NCI-H1694 (cell line): Measurements from ENCODE around the gene AATK.

Source experiments
- DNase-seq: peaks from one replicate; lab custom pipeline; 2025; lab: John Stamatoyannopoulos, UW

AATK gene

DNA sequence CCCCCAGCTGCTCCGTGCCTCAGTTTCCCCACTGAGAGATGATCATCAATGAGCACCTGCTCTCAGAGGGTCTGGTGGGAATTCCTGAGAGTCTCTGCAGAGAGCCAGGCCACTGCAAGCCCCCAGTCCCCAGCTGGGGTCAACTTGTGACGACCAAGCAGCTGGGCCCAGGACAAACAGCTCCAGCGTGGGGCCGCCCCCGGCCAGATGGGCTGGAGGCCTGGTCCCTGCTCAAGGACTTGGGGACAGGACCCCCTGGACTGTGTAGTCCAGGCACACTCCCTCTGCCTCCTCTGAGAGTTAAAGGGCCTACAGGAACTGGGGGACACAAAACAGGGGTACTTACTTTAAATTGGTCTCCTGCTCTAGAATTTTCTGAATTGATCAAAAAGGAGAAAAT, 16.6 kb upstream of the AATK start:
- DNase-seq, result no peak

DNA sequence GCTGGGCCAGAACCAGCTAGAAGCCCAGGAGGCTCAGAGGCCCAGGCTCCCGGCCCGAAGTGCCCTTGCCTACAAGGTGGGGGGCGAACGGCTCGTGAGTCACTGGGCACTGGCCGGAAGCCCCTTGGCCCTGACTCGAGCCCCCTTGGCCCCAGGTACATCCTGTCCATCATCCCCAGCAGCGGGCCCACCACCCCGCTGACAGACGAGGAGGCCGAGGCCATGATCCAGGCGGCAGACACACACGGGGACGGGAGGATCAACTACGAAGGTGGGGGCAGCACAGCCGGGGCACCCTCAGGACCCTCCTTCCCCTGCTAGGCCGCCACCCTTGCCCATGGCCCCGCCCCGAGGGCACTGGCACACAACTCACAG, 15.8 kb upstream of the AATK start:
- no peak for DNase-seq

DNA sequence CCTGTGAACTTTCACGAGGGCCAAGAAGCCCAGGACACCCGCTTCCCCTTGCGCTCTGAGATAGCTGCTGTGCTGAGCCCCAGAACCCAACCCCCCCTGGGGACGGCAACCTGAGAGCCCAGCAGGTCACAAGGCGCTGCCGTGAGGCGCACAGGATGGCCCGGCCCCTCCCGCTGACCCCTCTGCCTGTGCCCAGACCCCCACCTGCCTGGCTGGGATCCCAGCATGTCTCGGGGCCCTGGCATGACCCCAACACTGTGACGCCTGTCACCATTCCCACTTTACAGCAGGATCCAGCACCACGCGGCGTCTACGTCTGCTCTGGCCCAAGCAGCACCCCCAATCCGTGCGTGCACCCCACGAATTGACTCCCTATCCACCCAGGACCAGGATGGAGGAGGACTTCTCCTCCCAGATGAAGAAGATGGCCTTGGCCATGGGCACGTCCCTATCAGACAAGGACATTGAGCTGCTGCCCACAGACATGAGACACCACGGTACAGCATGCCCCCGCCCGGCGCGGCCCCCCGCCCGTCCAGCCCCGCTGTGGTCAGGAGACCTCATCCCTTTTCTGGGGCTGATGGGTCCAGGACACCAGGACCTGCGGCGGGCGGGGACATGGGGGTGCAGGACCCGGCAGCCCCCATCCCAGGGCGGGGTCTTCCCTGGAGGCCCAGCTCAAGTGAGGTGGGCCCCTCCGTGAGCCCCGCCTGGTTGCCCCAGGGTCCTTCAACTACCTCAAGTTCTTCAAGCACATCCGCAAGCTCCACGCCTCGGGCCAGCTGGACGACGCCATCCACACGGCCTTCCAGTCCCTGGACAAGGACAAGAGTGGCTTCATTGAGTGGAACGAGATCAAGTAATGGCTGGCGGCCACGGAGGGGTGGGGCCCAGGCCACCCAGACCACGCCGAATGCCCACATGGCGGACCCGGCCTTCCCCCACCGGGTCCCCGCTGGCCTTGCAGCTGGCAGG, 15.1 kb upstream of the AATK start:
- no peak for DNase-seq

DNA sequence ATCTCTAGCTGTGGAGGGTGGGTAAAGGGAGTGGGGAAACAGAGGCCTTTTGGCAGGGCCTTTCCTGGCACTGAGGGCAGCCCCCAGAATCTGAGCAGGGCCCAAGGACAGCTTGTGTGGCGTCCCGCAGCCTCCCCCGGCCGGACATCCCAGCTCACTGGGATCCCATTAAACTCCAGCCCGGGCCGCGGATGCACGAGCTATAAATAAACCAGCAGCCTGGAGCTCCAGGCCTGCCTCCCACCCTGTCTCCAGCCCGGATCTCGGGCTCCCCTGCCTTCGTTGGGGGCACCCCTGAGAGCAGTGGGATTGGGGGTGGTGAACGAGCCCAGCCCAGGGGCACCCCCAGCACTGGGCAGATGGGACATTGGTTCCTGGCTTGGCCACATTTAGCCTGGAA, 13.8 kb upstream of the AATK start:
- DNase-seq, result no peak

DNA sequence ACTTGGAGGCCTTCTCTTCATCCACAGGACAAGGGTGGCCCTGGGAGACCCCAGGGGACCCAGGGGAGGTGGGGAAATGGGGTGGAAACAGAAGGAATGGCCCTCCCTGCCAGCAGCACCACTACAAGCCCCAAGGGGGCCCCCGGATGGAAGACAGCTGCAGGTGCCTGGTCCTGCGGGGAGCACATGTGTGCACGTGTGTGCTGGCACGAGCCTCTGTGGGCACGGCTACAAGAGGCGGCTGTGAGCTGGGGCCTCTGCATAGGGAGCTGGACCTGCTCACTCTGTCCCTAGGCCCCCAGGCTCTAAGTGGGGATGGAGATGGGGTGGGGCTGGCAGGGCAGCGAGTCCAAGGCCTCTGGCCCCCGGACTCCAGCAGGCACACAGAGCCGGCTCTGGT, 13.2 kb upstream of the AATK start:
- no peak for DNase-seq

DNA sequence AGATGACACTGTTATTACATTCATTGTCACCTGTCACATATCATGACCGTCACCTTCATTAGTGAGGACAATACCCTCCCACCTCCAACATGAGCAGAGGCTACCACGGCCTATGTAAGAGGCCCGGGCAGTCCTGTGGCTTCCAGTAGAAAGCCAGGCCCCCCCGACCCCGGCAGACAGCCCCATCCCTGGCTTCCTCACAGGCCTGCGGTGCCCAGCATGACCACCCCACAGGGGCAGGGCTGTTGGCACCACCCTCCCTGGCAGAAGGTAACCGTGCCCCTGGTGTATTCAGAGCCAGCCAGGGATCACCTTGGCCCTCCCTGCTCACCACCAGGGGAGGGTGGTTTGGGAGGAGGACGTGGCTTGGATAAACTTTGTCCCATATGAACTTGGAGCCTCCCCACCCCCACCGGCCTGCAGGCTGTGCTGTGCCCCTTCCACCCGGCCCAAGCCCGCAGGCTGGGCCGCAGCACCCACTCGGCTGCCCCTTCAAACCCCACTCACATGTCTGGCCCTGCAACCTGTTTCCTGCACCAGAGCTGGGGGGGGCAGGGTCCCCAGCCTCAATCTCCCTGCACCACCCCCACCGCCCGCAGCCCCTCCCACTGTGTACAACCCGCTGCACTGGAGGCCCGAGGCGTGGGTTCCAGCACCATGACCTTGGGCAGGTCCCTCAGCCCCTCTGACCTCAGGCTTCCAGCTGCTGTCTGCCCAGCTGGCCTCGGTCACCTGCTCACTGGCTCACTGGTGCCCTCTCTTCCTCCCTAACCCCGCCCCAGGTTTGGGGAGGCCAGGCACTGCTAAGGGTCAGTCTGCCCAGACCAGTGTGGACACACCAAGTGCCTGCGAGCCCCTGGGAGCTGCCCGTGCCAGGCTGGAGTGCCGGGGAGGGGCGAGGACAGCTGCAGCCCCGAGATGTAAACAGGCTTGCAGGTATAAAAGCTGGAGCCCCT, 12.4 kb upstream of the AATK start:
- no peak for DNase-seq

DNA sequence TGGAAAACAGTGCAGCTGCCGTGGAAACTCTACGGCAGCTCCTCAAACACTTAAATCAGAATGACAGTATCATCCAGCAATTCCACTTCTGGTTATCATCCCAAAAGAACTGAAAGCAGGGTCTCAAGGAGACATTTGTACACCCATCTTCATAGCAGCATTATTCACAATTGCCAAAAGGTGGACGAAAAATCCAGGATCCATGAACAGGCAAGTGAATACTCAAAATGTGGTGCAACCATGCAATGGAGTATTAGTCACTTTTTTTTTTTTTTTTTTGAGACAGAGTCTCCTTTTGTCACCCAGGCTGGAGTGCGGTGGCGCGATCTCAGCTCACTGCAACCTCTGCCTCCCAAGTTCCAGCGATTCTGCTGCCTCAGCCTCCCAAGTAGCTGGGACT, 10.6 kb upstream of the AATK start:
- no peak for DNase-seq

DNA sequence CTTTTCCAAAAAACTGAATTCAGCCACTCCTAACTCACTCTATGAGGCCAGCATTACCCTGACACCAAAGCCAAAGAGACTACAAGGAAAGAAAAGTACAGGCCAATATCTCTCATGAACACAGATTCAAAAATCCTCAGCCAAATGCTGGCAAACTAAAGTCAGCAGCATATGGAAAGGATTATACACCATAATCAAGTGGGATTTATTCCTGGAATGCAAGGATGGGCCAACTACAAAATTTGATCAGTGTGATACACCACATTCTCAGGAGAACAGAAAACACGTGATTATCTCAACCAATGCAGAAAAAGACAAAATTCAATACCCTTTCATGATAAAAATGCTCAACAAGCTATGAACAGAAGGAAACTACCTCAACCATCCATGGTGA, 7.7 kb upstream of the AATK start:
- no peak for DNase-seq

DNA sequence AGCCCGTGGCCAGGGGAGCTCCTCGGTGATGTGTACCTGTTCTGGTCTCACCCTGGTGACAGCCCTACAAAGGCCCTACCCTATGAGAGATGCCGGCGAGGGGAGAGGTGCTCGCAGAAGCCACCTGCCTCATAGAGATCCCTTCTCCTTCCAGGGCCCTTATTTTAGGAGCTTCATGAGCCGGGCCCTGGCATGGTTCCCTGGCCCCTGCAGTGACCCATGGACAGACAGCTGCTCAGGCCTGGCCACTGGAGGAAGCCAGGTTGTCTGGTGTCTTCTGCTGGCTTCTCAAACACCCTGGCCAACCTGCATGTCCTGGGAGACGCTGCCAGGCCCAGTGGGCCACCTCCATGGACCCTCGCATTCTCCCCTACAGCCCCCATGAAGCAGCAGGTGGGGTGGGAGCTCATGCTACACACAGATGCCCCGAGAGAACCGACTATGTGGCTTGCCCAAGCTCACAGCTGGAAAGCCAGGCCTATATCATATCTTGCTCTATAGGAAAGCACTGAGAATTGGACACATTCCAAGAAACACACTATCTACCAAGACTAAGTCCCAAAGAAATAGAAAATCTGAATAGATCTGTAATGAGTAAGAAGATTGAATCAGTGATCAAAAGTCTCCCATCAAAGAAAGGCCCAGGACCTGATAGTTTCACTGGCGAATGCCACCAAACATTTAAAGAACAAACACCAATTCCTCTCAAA, 7.2 kb upstream of the AATK start:
- no peak for DNase-seq

DNA sequence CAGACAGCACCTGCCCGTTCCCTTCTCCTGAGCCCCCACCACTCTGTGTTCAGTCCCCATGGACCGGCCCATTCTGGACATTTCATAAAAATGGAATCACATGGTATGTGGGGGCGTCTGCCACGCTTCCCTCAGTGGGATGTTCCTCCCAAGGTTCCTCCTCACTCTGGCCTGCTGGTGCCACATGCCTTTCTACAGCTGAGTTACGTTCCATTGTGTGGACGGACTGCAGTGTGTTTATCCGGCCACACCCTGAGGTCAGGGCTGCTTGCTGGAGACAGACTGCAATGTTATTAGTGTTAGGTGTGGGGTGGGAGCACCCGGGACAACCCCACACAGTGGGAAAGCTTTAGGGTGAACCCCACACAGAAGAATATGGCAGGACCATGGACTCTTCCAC, 5.9 kb upstream of the AATK start:
- no peak for DNase-seq

DNA sequence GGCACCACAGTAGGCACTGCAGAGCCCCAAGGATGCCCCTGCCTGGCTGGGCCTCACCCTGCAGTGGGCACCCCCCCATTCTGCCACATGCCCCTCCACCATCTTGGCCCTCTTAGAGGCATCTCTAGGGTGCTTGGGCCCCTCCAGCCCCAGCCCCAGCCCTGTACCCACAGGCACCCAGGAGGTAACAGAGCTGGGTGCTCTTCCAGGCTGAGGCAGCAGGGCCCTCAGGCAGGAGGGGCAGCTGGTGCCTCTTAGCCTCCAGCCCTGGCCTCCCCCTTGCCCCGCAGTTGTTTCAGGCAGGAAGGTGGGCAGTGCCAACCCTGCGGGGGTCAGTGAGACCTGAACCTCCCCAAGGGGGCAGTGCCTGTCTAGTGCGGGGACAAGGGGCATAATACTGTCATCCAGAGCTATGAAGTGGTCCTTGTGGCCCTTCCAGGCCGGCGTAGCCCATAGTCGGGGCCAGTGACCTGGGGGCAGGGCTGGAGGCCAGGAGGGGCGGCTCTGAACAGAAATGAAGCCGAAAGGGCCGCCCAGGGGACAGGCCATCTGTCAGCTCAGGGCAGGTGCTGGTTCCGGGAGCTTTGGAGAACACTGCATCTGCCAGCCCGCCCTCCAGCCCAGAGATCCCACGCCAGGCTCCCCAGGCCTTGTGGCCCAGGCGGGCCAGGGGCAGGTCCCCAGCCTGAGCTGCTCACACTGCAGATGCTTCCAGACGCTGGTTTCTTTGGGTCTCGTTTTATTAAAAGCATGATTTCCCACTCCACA, 4.9 kb upstream of the AATK start:
- no peak for DNase-seq

DNA sequence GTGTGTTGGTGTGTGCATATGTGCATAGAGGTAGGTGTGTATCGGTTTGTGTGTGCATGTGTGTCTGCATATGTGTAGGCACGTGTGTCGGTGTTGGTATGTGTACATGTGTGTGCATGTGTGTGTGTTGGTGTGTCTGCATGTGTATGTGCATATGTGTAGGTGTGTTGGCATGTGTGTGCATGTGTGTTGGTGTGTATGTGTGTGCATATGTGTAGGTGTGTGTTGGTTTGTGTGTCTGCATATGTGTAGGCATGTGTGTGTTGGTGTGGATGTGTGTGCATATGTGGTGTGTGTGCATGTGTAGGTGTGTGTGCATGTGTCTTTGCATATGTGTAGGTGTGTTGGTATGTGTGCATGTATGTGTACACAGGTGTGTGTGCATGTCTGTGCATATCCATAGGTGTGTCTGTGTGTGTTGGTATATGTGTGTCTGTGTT, 3.9 kb upstream of the AATK start:
- no peak for DNase-seq

DNA sequence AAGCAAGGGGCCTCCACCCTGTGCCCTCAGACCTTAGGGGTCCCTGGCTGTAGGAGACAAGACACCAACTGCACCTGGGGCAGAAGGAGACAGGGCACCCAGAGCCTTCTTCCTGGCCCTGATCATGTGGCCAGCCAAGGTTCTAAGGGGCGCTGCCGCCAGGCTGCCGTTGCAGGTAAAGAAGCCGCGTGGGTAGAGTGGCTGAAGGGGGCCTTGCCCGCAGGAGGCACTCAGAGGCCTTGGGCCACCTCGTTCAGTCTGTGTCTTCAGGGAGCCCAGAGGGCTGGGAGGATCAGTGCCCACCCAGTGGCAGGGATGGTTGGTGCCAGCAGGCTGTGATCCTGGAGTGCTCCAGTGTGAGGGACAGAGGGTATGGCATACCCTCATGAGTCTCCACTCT, 1.6 kb upstream of the AATK start:
- no peak for DNase-seq

DNA sequence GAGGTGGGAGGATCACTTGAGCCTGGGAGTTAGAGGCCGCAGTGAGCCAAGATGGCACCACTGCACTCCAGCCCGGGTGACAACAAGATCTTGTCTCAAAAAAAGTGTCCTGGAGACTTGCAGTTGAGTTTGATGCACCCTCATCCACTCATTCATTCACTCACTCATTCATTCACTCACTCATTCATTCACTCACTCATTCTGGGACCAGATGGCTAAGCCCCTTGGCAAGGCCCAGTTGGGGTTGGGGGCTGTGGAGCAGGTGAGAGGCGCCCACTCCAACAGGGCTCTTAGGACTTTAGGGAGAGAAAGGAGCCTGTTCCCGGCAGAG, 1.1 kb upstream of the AATK start:
- DNase-seq, result no peak

DNA sequence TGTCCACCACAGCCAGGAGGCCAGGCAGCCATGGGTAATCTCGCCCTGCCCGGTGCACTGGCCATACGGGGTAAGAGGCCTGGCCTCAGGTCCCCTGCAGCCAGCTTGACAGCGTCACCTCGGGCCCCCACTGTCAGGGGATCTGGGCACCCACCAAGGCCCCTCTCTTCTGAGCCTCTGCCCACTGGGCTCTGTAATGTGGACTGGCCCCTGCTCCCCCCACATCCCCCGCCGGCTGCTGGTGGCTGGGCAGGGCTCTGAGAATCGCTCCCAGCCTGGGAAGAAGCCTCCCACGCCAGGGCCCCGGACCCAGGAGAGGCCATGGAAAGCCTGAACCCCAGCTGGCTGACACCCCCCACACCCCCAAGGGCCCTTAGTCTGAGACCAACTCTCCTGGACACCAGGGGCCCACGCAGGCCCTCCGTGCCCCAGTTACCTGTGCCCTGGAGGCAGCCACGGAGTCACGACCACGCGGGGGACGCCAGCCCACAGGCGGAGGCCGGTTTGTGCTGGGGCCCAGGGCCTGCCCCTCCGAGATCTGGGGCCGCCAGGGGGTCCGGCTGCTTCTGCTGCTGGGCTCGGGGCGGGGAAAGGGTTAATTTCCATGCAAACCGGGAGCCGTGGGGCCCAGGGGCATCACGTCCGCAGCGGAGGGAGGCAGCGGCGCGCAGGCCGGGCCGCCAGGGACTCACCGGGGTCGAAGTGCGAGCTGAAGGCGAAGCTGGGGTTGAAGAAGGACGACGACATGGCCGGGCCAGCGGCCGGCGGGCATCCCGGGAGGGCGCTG, 582 bp downstream of the AATK start, which contains the start of gene PVALEF:
Gene PVALEF, plus strand, starts transcription at position 262 of the 787 bp plus-strand sequence. CDS start 15,720 bp downstream, outside the sequence.
- no peak for DNase-seq

DNA sequence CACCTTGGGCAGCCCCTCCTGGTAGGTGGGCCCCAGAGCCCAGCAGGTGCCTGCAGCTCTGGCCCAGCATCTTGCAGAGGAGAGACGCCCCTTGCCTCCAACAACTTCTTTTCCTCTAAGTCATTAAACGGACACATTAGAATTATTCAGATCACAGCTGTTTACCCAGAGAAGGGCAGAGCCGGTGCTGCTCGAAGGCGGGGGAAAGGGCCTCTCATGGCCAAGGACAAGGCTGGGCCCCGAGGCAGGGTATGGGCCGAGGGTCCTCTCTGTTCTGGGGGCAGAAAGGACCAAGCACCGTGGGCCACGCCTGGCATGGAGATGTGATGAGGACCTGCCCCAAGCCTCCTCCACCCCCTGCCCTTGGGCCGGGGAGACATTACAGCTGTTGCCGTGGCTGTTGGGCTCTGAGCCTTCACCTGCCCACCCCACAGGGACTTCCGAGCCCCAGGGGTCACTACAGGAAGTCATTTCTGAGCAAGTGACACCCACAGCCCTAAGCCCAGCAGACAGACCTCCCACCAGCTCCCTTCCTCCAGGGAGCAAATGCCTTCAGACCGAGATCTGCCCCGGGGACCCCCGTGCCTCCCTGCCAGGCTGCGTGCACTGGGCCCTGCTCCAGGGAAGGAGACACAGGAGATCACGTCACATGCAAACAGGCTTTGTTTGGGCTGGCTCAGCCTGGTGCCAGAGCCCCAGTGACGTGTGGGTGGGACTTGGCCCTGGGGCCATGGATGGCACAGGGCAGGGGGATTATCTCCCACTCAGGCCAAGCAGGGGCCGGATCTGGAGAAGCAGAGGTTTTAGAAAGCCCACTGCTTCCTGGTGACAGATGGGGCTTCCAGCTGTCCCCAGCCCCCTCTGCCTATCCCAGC, 1.4 kb downstream of the AATK start:
- DNase-seq, result peak; percentile 60

DNA sequence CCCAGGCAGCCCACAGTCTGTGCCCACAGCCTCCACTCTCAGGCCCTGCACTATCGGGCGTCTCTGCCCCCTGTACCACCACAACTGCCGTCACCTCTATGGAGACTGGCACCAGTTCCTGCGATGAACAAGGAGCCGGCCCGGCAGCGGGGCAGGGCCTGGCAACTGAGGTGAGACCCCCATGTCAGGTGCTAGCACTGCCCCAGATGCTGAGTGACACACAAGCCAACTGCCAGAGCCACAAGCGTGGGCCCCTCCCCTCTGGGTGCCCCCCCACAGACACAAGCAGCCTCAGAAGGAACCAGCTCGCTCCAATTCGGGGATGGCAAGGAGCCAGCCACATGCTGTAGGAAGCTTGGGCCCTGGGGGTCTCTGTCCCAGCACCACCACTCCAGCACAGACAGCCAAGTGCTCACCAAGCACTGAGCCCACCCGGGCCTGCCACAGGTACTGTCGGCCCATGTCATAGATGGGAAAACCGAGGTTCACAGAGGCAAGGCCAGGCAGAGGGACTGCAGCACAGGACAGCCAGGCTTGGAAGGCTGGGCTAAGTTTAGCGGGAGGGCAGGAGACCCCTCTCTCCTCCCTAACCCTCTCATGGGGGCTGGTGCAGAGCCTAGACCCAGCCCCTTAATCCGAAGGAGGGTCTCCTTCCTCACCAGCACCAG, 2.2 kb downstream of the AATK start:
- DNase-seq, result no peak

DNA sequence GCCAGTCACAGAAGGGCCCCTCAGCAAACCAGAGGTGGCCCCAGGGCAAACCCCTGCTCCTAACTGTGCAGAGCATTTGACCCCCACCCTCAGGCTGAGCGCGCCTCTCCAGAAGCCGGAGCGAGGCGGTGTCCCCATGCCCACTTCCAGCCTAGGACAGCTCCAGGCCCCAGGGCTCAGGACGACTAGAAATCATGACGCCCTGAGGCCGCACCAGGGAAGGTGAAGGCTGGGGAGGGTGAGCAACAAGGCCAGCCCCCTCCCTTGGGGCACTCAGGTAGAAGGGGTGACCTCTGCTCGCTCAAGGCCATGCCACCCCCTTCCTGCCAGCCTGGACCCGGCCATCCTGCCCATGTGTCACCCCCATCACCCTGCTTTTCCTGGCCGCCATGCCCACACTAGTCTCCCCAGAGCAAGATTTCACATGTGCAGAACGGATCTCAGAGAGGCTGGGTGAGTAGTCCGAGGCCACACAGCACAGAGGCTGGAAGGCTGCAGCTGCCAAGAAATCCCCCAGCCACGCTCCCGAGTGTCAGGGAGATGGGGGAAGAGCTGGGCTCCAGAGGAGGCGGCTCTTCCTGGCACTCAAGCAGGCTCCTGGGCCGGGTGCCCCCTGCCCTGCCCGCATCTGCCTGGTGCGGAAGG, 2.8 kb downstream of the AATK start:
- no peak for DNase-seq

DNA sequence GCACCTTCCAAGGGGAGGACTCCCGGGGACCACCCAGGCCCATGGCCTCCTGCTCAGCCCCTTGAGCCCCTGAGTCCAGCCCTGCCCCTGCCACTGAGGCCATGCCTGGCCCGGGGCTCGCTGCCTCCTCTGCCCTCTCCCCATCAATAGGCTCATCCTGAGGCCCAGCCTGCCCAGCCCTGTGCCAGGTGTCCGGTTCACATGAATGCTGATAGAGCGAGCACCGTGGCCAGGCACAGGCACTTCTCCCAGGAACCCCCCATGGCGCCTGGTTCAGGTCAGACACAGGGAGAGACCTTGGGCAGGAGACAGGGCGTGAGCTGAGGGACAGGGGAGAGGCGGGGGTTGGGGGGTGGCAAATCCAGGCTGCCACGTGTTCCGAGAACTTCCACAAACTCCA, 3.5 kb downstream of the AATK start:
- no peak for DNase-seq
